ENCODE results near the gene NRM.

GRCh38 chr6:30651143-30651542 is 39.6 kb downstream of the NRM start:
- TF ChIP-seq CTCF (IDR thresholded peaks at IDR 0.05): no peak
- TF ChIP-seq, protein P1, sequence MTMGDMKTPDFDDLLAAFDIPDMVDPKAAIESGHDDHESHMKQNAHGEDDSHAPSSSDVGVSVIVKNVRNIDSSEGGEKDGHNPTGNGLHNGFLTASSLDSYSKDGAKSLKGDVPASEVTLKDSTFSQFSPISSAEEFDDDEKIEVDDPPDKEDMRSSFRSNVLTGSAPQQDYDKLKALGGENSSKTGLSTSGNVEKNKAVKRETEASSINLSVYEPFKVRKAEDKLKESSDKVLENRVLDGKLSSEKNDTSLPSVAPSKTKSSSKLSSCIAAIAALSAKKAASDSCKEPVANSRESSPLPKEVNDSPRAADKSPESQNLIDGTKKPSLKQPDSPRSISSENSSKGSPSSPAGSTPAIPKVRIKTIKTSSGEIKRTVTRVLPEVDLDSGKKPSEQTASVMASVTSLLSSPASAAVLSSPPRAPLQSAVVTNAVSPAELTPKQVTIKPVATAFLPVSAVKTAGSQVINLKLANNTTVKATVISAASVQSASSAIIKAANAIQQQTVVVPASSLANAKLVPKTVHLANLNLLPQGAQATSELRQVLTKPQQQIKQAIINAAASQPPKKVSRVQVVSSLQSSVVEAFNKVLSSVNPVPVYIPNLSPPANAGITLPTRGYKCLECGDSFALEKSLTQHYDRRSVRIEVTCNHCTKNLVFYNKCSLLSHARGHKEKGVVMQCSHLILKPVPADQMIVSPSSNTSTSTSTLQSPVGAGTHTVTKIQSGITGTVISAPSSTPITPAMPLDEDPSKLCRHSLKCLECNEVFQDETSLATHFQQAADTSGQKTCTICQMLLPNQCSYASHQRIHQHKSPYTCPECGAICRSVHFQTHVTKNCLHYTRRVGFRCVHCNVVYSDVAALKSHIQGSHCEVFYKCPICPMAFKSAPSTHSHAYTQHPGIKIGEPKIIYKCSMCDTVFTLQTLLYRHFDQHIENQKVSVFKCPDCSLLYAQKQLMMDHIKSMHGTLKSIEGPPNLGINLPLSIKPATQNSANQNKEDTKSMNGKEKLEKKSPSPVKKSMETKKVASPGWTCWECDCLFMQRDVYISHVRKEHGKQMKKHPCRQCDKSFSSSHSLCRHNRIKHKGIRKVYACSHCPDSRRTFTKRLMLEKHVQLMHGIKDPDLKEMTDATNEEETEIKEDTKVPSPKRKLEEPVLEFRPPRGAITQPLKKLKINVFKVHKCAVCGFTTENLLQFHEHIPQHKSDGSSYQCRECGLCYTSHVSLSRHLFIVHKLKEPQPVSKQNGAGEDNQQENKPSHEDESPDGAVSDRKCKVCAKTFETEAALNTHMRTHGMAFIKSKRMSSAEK (CRISPR knock-in tag; IDR thresholded peaks at IDR 0.05; ENCODE audit: borderline replicate concordance): no peak
- TF ChIP-seq, protein P2, sequence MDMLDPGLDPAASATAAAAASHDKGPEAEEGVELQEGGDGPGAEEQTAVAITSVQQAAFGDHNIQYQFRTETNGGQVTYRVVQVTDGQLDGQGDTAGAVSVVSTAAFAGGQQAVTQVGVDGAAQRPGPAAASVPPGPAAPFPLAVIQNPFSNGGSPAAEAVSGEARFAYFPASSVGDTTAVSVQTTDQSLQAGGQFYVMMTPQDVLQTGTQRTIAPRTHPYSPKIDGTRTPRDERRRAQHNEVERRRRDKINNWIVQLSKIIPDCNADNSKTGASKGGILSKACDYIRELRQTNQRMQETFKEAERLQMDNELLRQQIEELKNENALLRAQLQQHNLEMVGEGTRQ (CRISPR knock-in tag; IDR thresholded peaks at IDR 0.05): no peak
- no peak for TF ChIP-seq IRF2 (CRISPR knock-in tag; IDR thresholded peaks at IDR 0.05; ENCODE audit: borderline replicate concordance, low read depth)

Data from WTC11 (cell line).